H1 (cell line): ENCODE measurements around the gene TRPT1. TPM values are rescaled to one million over a fixed set of nuclear protein-coding genes. Genes with fewer than 3 reads are reported as not detected.

ENCODE experiments used
- CTCF ChIA-PET: fragments of 300-600 bp; sonication (Branson Sonifier 250); formaldehyde crosslinking; loops from one replicate; lab custom pipeline; 2021; ENCODE audit not compliant: partially characterized antibody; lab: Charles Lee
- POLR2A ChIA-PET: fragments of 300-600 bp; sonication (Branson Sonifier 250); formaldehyde crosslinking; loops from one replicate; lab custom pipeline; 2021; ENCODE audit warnings: inconsistent platforms; ENCODE audit not compliant: partially characterized antibody; lab: Charles Lee
- DNase-seq, 2 experiments: peaks; one replicate each; pipeline versions ENCODE4 v3.0.0 to v3.0.0-alpha.2; 2010 to 2022; ENCODE audit warnings: low spot score in 2 of 2, low read depth in 1 of 2, mixed read lengths in 1 of 2
- FAIRE-seq: peaks from 2 replicates; lab custom pipeline; 2011; peaks lifted over from hg19 to GRCh38; lab: Jason Lieb, UNC
- H2AFZ ChIP-seq: 2 replicates; pipeline ENCODE4 v1.8.1; 2012; ENCODE audit warnings: low read length, inconsistent platforms
- H2AK5ac ChIP-seq: 2 replicates; pipeline ENCODE4 v1.6.1; 2013; ENCODE audit warnings: low read depth, low read length
- H2BK120ac ChIP-seq: replicated peaks from 2 replicates; pipeline ENCODE3; 2013; ENCODE audit warnings: low read depth, low read length, inconsistent platforms
- H2BK12ac ChIP-seq: 2 replicates; pipeline ENCODE4 v1.6.1; 2013; ENCODE audit warnings: low read depth, low read length
- H2BK15ac ChIP-seq: 2 replicates; pipeline ENCODE4 v1.6.1; 2013; ENCODE audit warnings: low read length
- H2BK20ac ChIP-seq: 2 replicates; pipeline ENCODE4 v1.6.1; 2013; ENCODE audit warnings: low read length
- H2BK5ac ChIP-seq: 2 replicates; pipeline ENCODE4 v1.6.1; 2013; ENCODE audit warnings: low read depth, low read length
- H3K14ac ChIP-seq: 2 replicates; pipeline ENCODE4 v1.6.1; 2013; ENCODE audit warnings: inconsistent platforms; ENCODE audit not compliant: insufficient read length
- H3K18ac ChIP-seq: 2 replicates; pipeline ENCODE4 v1.6.1; 2013; ENCODE audit warnings: low read length; ENCODE audit errors: extremely low read depth
- H3K23ac ChIP-seq: 2 replicates; pipeline ENCODE4 v1.6.1; 2013; ENCODE audit warnings: inconsistent platforms; ENCODE audit not compliant: insufficient read length
- H3K23me2 ChIP-seq: 2 replicates; pipeline ENCODE4 v1.6.1; 2013; ENCODE audit warnings: low read depth, low read length
- H3K27ac ChIP-seq: 2 replicates; pipeline ENCODE4 v1.6.1; 2011; ENCODE audit warnings: low read depth, low read length, inconsistent platforms
- H3K27me3 ChIP-seq, 4 experiments: replicated peaks in 1 of 4; 1 replicate in 1 of 4; 2 replicates in 3 of 4; pipeline versions ENCODE4 v1.6.1 to v1.8.1; 2011 to 2013; ENCODE audit warnings: low read length in 3 of 4, mild to moderate bottlenecking in 3 of 4, inconsistent platforms in 2 of 4, mixed read lengths in 2 of 4, moderate library complexity in 1 of 4; ENCODE audit not compliant: control insufficient read depth in 3 of 4, insufficient read depth in 3 of 4; ENCODE audit errors: extremely low read depth in 1 of 4
- H3K36me3 ChIP-seq, 4 experiments: 2 replicates each; pipeline versions ENCODE4 v1.6.1 to v1.8.1; 2011 to 2013; ENCODE audit warnings: mild to moderate bottlenecking in 4 of 4, low read length in 3 of 4, moderate library complexity in 2 of 4, control low read depth in 1 of 4, inconsistent platforms in 1 of 4; ENCODE audit not compliant: insufficient read depth in 4 of 4, control insufficient read depth in 2 of 4
- H3K4ac ChIP-seq: replicated peaks from 2 replicates; pipeline ENCODE3; 2013; ENCODE audit warnings: low read length, low read depth, mixed read lengths, inconsistent platforms; ENCODE audit not compliant: insufficient read length
- H3K4me1 ChIP-seq, 4 experiments: replicated peaks in 1 of 4; 1 replicate in 1 of 4; 2 replicates in 3 of 4; pipeline versions ENCODE4 v1.6.1 to v1.8.1; 2011 to 2013; ENCODE audit warnings: low read length in 3 of 4, inconsistent platforms in 2 of 4, mixed read lengths in 1 of 4; ENCODE audit not compliant: insufficient read depth in 4 of 4, control insufficient read depth in 3 of 4
- H3K4me2 ChIP-seq, 2 experiments: 2 replicates each; pipeline versions ENCODE4 v1.6.1 to v1.8.1; 2011 to 2013; ENCODE audit warnings: low read depth in 2 of 2, low read length in 2 of 2, control low read depth in 1 of 2, inconsistent platforms in 1 of 2, mild to moderate bottlenecking in 1 of 2; ENCODE audit not compliant: insufficient read depth in 1 of 2
- H3K4me3 ChIP-seq, 4 experiments: fragments of 200-600, 300-600 bp in 1 of 4; sonication (generic), shearing (Covaris generic), sonication (Bioruptor Twin) in 1 of 4; 2 replicates each; pipeline versions ENCODE4 v1.5.1 to v1.8.1; 2011 to 2016; ENCODE audit warnings: low read length in 4 of 4, low read depth in 3 of 4, control low read depth in 2 of 4, inconsistent platforms in 2 of 4, mild to moderate bottlenecking in 2 of 4, mixed read lengths in 1 of 4, moderate library complexity in 1 of 4; ENCODE audit not compliant: insufficient read depth in 2 of 4; ENCODE audit errors: extremely low read depth in 1 of 4
- H3K56ac ChIP-seq: replicated peaks from 2 replicates; pipeline ENCODE3; 2013; ENCODE audit warnings: low read depth, mild to moderate bottlenecking, mixed read lengths, low read length, inconsistent platforms; ENCODE audit not compliant: insufficient read length
- H3K79me1 ChIP-seq: 2 replicates; pipeline ENCODE4 v1.6.1; 2013; ENCODE audit warnings: low read depth, low read length, control low read depth
- H3K79me2 ChIP-seq, 2 experiments: 2 replicates each; pipeline versions ENCODE4 v1.6.1 to v1.8.1; 2012 to 2013; ENCODE audit warnings: low read length in 2 of 2, mild to moderate bottlenecking in 2 of 2, inconsistent platforms in 1 of 2; ENCODE audit not compliant: insufficient read depth in 2 of 2, control insufficient read depth in 1 of 2
- H3K9ac ChIP-seq, 4 experiments: replicated peaks in 1 of 4; 1 replicate in 1 of 4; 2 replicates in 3 of 4; pipeline versions ENCODE4 v1.6.1 to v1.8.1; 2011 to 2013; ENCODE audit warnings: low read depth in 3 of 4, low read length in 3 of 4, control low read depth in 2 of 4, mild to moderate bottlenecking in 2 of 4, moderate library complexity in 2 of 4, inconsistent platforms in 1 of 4; ENCODE audit errors: extremely low read depth in 1 of 4
- H3K9me3 ChIP-seq, 2 experiments: 2 replicates each; pipeline versions ENCODE4 v1.6.1 to v1.8.1; 2012 to 2013; ENCODE audit warnings: mild to moderate bottlenecking in 2 of 2, moderate library complexity in 2 of 2, control low read depth in 1 of 2, inconsistent platforms in 1 of 2, low read depth in 1 of 2, low read length in 1 of 2, mixed read lengths in 1 of 2; ENCODE audit not compliant: insufficient read depth in 2 of 2
- H4K20me1 ChIP-seq, 2 experiments: replicated peaks in 1 of 2; 2 replicates each; pipeline versions ENCODE3 to v1.8.1; 2011 to 2013; ENCODE audit warnings: inconsistent platforms in 2 of 2, low read length in 2 of 2, mild to moderate bottlenecking in 1 of 2; ENCODE audit not compliant: insufficient read depth in 2 of 2, control insufficient read depth in 1 of 2
- H4K5ac ChIP-seq: 2 replicates; pipeline ENCODE4 v1.6.1; 2013; ENCODE audit warnings: low read length, low read depth, mixed read lengths, inconsistent platforms; ENCODE audit not compliant: insufficient read length
- H4K8ac ChIP-seq: 2 replicates; pipeline ENCODE4 v1.8.0; 2013; ENCODE audit warnings: mild to moderate bottlenecking, moderate library complexity, low read length, inconsistent platforms; ENCODE audit not compliant: insufficient read depth; ENCODE audit errors: extremely low read depth
- H4K91ac ChIP-seq: replicated peaks from 2 replicates; pipeline ENCODE3; 2013; ENCODE audit warnings: low read length, mixed read lengths, inconsistent platforms; ENCODE audit not compliant: insufficient read length
- JUND ChIP-seq: IDR thresholded peaks from 2 replicates; pipeline ENCODE4 v1.6.1; 2011; ENCODE audit warnings: mild to moderate bottlenecking, improper control_type of control experiment, low read length
- POLR2AphosphoS5 ChIP-seq: IDR thresholded peaks from 2 replicates; pipeline ENCODE4 v1.6.1; 2011; ENCODE audit warnings: low read depth, low read length
- RBBP5 ChIP-seq: IDR thresholded peaks from 2 replicates; pipeline ENCODE4 v1.7.1; 2012; ENCODE audit warnings: low read depth, mild to moderate bottlenecking, inconsistent platforms, low read length, moderate library complexity, borderline replicate concordance
- SAP30 ChIP-seq: fragments of 300-600 bp; sonication (generic); IDR thresholded peaks from 2 replicates; pipeline ENCODE4 v1.7.1; 2012; ENCODE audit warnings: low read length, moderate library complexity, mild to moderate bottlenecking, inconsistent platforms; ENCODE audit not compliant: insufficient read depth, insufficient replicate concordance
- SP4 ChIP-seq: IDR thresholded peaks from 2 replicates; pipeline ENCODE4 v1.6.1; 2012; ENCODE audit warnings: low read length, inconsistent platforms
- WGBS, 2 experiments: shearing (Covaris generic) in 1 of 2; methylation state at CpG; one replicate each; pipeline versions ENCODE4 v1.1.6 to v1.1.7; 2013 to 2015; ENCODE audit warnings: low lambda C conversion rate in 2 of 2, mixed read lengths in 2 of 2, inconsistent platforms in 1 of 2, low coverage in 1 of 2, missing lambda C conversion rate in 1 of 2; ENCODE audit not compliant: insufficient replicate concordance in 2 of 2, insufficient coverage in 1 of 2, insufficient read length in 1 of 2; ENCODE audit errors: extremely low coverage in 1 of 2, missing lambda C conversion rate in 1 of 2; 5-methylcytosine and 5-hydroxymethylcytosine counted together
- polyA plus RNA-seq, 7 experiments: library from polyadenylated mRNA; depleted of rRNA in 3 of 7; stranded (reverse) in 5 of 7; unstranded in 2 of 7; fragments of >200 nt in 5 of 7; fragments of 200-250 nt in 2 of 7; gene quantifications; 1 replicate in 5 of 7; 2 replicates in 1 of 7; 4 replicates in 1 of 7; pipeline versions ENCODE4 v1.2.1 to v1.2.3, GENCODE V29; 2011 to 2013; ENCODE audit warnings: missing spikeins in 2 of 7, mixed read lengths in 2 of 7
- total RNA-seq: library from RNA; stranded (reverse); fragmentation: NEBNext Ultra II Directional; extraction: Animal tissue kit (Norgen Biotek cat#: 25700); gene quantifications from 2 replicates; pipeline ENCODE4 v1.2.1, GENCODE V29; 2021

TRPT1 gene
- total and polyA plus RNA-seq, 2 of the 8 experiments (the other 6 are each of a cell fraction or from before 2014, with no cell fraction given): 34.5 to 74.6 TPM

DNA sequence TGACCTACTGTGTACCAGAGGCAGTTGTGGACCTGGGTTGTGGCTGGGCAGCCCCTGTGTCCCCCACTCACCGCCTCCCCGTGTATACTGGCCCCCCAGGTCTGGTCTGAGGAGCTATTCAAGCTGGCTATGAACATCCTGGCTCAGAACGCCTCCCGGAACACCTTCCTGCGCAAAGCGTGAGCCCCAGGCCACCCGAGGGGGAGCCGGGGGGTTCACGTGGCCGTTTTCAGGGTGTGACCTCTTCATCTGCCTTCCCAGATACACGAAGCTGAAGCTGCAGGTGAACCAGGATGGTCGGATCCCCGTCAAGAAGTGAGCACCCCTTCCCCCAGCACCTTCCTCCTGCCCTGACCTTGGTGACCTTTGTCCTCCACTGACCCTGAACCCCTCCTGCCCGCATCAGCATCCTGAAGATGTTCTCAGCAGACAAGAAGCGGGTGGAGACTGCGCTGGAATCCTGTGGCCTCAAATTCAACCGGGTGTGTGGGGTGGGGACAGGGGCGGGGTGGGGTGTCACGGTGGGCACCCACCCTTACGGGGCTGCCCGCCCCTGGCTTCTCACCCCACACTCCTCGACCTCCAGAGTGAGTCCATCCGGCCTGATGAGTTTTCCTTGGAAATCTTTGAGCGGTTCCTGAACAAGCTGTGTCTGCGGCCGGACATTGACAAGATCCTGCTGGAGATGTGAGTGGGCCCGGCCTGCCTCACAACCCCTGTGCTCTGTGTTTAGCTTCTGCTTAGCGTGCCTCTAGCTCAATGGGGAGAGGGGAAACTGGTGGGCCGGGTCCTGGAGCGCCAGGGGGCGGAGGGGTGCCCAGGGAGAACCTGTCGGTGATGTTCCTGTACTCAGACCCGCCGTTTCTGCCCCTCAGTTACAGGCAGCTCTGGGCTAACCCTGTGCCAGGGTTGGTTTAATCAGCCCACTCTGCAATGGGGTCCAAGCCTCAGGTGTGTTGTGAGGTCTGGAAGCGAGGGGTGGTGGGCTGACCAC, 29.4 kb upstream of the TRPT1 start:
- Histone ChIP-seq H4K8ac (no peak overlapping the region), H2BK15ac (no peak overlapping the region), H3K4me2 (no peak overlapping the region), H3K9ac (no peak overlapping the region), H3K18ac (no peak overlapping the region), H3K23ac (no peak overlapping the region), H4K20me1 (peaks cover 10 to 24% of the 10 kb centered on the region in 2 experiments), H4K5ac (no peak overlapping the region), H3K79me1 (peaks cover 2% of the 10 kb centered on the region; the same call in 1 of the 2 replicates), H3K27ac (no peak overlapping the region), H2BK20ac (no peak overlapping the region), H3K4me1 (peaks cover 0 to 12% (median 8%) of the 10 kb centered on the region in 4 experiments; a peak in 5 of 7 replicates), H3K4me3 (no peak overlapping the region), H3K14ac (no peak overlapping the region), H2BK120ac (no peak overlapping the region), H2AFZ (no peak overlapping the region)
- FAIRE-seq: no peak
- CTCF ChIA-PET: interaction anchor here (0.6 to 5.9 kb wide), 5 partner anchors 10 to 381 kb away, joined by 3 to 62 read pairs (median 4); partner anchors contain the start of gene FERMT3
- POLR2A ChIA-PET: interaction anchor here (0.7 to 7.1 kb wide), 3 partner anchors 11 to 24 kb away, joined by 3 to 101 read pairs (median 36); partner anchors contain the start of gene PPP1R14B
- 94% methylated on average over 29 of the region's 35 CpGs; no CpG with 5 or more reads in 1 of the 2 experiments for WGBS, 2 experiments
- no peak for TF ChIP-seq SP4
- no peak for TF ChIP-seq POLR2AphosphoS5
- TF ChIP-seq RBBP5: no peak
- no peak for TF ChIP-seq JUND
- no peak for TF ChIP-seq SAP30
- TF ChIP-seq, all 59 proteins: peak for 0
- Histone ChIP-seq H3K23me2 (peaks cover 10% of the 10 kb centered on the region; the same call in 1 of the 2 replicates), H2BK5ac (no peak overlapping the region), H2AK5ac (no peak overlapping the region), H3K4ac (no peak overlapping the region), H3K9me3 (no peaks in the 10 kb centered on the region), H3K36me3 (peaks cover 20 to 54% (median 33%) of the 10 kb centered on the region in 4 experiments), H4K91ac (no peak overlapping the region), H3K27me3 (no peaks in the 10 kb centered on the region), H2BK12ac (no peak overlapping the region), H3K79me2 (peaks cover 0 to 23% of the 10 kb centered on the region in 2 experiments; a peak in 1 of 4 replicates), H3K56ac (no peak overlapping the region)
- no peak for DNase-seq
